Myometrial cell (primary cell): ENCODE results near the gene DYNLT4. TPM values are rescaled to one million over a fixed set of nuclear protein-coding genes. Genes with fewer than 3 reads are reported as not detected.

Experiments used
- total RNA-seq: library from RNA; depleted of rRNA; stranded (reverse); fragments of >200 nt; gene quantifications from 2 replicates; pipeline ENCODE4 v1.2.3, GENCODE V29; 2015

The DYNLT4 gene
- total RNA-seq, result not detected in 2 replicates

GRCh38 chr1:44806704-44807363, at the start of gene DYNLT4:
TSS of gene DYNLT4 (minus strand) at chr1:44807351. CDS start at chr1:44806668, 683 bp downstream.

GRCh38 chr1:44842862-44843655, 35.9 kb upstream of the DYNLT4 start, which contains the start of gene PTCH2:
TSS of gene PTCH2 (minus strand) at chr1:44843253. CDS start at chr1:44842932, 321 bp downstream.

DNA sequence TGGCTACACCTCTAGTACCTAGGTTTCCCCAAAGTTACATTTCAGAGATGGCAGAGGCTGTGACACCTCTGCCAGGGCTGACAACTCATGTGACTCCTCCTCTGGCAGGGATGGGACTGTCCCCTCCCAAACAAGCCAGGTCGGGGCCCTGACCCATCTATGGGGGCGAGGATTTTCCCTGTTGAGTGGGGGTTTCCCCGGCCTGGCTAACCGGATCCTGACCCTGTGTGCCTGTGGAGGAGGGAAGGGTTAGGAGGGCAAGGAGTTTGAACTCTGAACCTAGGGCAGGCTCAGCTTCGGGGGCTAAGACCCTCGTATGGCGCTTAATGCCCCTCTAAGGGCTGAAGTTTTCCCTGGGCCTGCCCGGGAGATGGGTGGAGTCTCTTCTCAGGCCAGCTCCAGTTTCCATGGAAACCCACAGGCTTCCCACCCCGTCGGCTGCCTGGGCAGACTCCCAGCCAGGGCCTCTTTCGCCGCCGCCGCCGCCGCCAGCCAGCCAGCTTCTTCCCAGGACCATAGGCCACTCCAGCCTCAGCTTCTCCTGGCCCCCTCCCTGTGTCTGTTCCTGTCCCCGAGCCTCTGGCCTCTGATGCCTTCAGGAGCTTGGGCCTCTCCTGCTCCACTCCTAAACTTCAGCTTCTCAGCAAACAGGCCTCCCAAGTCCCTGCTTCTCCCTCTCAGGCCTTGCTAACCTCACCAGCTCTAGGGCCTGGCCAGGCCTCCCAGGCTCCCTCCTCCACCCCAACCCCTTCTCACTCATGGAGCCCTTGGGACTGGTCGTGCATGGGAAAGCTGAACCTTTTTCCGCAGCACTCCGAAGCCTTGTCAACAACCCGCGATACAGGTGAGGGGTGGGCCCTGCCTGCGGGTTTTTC, 1.1 kb upstream of the DYNLT4 start, which contains the start of gene BTBD19:
Gene BTBD19 (plus strand): TSS at position 461 of the 875 bp plus-strand sequence. CDS start 298 bp downstream, at position 759.

DNA sequence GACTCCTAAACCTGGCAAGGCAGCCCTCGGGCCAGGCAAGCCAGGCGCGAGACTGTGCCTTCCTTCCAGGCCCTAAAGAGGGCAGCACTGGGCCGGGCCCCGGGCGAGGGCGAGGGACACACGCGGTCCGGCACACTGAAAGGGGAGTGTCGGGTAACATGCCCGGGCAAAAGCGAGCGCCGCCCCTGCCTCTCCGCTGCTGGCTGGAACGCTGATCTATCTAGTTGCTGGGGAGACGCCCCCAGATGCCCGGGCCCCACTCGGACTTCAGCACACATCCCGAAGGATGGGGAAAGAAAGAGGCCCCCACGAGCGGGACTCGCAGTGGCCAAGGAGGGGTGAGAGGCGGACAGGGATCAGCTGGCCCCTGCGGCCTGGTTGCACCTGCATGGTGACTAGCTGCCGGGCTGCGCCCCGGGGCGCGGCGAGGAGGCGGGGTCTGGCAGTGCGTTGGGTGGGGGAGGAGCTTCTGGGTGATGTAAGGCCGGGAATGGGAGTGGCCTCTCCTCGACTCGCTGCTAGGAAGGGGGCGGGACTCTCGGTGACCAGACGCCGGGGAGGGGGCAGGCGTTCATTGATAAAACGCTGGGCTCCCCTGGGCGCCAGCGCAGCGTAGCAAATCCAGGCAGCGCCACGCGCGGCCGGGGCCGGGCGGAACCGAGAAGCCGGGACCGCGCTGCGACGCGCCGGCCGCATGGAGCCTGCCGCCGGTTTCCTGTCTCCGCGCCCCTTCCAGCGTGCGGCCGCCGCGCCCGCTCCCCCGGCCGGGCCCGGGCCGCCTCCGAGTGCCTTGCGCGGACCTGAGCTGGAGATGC, 7.2 kb downstream of the DYNLT4 start, which contains the start of gene PLK3:
Gene PLK3 (plus strand): TSS at position 608 of the 815 bp plus-strand sequence. CDS start 87 bp downstream, at position 695.

GRCh38 chr1:44788120-44788860, 18.9 kb downstream of the DYNLT4 start, which contains the start of gene BEST4:
TSS of gene BEST4 (minus strand) at chr1:44788170. CDS start at chr1:44787705, 465 bp downstream.

DNA sequence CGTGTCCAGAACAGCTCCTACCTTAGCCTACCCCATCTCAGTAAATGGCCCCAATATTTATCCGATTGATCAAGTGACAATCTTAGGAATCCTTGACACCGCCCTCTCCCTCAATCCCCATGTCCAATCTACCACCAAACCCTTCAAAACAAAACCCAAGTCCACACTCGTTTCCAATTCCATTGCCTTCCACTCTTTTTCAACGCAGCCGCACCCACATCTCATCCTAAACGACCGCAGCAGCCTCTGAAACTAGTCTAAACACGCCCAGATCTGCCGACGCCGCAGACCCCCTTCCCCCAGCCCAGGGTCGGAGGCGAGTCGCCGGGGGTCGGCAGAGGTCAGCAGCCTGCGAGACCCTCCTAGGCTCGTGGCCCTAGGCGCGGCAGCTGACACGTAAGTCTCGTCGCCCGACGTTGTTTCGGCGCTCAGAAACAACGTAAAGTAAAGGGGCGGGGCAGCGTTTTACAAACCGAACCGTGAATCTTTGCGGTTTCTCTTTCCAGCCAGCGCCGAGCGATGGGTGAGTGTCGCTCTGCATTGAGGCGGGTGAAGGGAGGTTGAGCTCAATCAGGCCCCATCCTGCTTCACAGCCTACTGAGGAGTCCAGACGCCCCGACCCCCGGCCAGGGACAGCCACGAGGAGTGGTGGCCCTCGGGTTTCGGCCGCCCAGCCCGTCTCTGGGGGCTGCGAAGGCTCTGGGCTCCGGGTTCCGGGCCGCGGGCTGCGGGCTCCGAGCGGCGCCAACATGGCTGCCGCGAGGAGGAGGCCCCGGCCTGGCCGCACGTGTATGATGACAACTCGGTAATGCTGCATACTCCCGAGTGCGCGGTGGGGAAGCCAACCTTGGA, 31.8 kb downstream of the DYNLT4 start, which contains the start of gene RPS8:
Gene RPS8 (plus strand): TSS at position 463 of the 852 bp plus-strand sequence. CDS start 57 bp downstream, at position 520.

Other genes with a start within 250 kb of the DYNLT4 start
- gene TMEM53, start 132.9 kb downstream of the DYNLT4 start, total RNA-seq, result 13.6 and 15.3 TPM in 2 replicates
- not detected in 2 replicates for gene ARMH1, start 132.6 kb downstream of the DYNLT4 start, total RNA-seq
- not detected in 2 replicates for gene RNU5D-1, start 76.2 kb downstream of the DYNLT4 start, total RNA-seq
- 39.7 and 53.3 TPM in 2 replicates for gene KIF2C, start 67.5 kb downstream of the DYNLT4 start, total RNA-seq
- gene RPS8, start 31.8 kb downstream of the DYNLT4 start, total RNA-seq, result 2,552 and 2,899 TPM in 2 replicates
- under 0.01 TPM in 1 of 2 replicates, not detected in the other for gene BEST4, start 19.2 kb downstream of the DYNLT4 start, total RNA-seq
- gene PLK3, start 7.0 kb downstream of the DYNLT4 start, total RNA-seq, result 27.1 and 37.7 TPM in 2 replicates
- gene BTBD19, start 1.2 kb upstream of the DYNLT4 start, total RNA-seq, result 2.0 and 5.1 TPM in 2 replicates
- under 0.01 and 0.18 TPM in 2 replicates for gene PTCH2, start 35.9 kb upstream of the DYNLT4 start, total RNA-seq
- gene EIF2B3, start 179.2 kb upstream of the DYNLT4 start, total RNA-seq, result 39.8 and 53.7 TPM in 2 replicates
- 37.2 and 43.8 TPM in 2 replicates for gene HECTD3, start 204.0 kb upstream of the DYNLT4 start, total RNA-seq
- 182 and 195 TPM in 2 replicates for gene UROD, start 204.9 kb upstream of the DYNLT4 start, total RNA-seq